Esophagus muscularis mucosa (tissue), 3 donors: Measurements from ENCODE around the gene CLN5.

Experiments
- POLR2A ChIP-seq: fragments of 450-650 bp; IDR thresholded peaks from one replicate; pipeline ENCODE4 v1.6.1; 2017; ENCODE audit warnings: antibody characterized with exemption, moderate library complexity, mild to moderate bottlenecking, low read depth
- POLR2AphosphoS5 ChIP-seq, 2 donors: sonication (generic); formaldehyde crosslinking; IDR thresholded peaks; one replicate each; pipeline ENCODE4 v1.6.1; 2017; ENCODE audit warnings: antibody characterized with exemption in 2 of 2
- TF ChIP-seq, protein P1 (sequence below), 3 experiments: fragments of 200-600 bp in 2 of 3; fragments of 450-650 bp in 1 of 3; sonication (generic) in 2 of 3; IDR thresholded peaks; one replicate each; pipeline ENCODE4 v1.5.1; 2017 to 2019; ENCODE audit warnings: antibody characterized with exemption in 3 of 3, mild to moderate bottlenecking in 2 of 3, moderate library complexity in 1 of 3

DNA sequence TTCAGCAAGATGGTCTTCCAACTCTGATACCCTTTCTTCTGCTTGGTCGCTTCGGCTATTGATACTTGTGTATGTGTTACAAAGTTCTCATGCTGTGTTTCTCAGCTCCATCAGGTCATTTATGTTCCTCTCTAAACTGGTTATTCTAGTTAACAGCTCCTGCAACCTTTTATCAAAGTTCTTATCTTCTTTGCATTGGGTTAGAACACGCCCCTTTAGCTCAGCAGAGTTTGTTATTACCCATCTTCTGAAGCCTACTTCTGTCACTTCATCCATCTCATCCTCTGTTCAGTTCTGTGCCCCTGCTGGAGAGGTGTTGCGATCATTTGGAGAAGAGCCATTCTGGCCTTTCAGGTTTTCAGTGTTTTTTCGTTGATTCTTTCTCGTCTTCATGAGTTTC lies 24.9 kb upstream of the CLN5 start:
- TF ChIP-seq, protein P1, sequence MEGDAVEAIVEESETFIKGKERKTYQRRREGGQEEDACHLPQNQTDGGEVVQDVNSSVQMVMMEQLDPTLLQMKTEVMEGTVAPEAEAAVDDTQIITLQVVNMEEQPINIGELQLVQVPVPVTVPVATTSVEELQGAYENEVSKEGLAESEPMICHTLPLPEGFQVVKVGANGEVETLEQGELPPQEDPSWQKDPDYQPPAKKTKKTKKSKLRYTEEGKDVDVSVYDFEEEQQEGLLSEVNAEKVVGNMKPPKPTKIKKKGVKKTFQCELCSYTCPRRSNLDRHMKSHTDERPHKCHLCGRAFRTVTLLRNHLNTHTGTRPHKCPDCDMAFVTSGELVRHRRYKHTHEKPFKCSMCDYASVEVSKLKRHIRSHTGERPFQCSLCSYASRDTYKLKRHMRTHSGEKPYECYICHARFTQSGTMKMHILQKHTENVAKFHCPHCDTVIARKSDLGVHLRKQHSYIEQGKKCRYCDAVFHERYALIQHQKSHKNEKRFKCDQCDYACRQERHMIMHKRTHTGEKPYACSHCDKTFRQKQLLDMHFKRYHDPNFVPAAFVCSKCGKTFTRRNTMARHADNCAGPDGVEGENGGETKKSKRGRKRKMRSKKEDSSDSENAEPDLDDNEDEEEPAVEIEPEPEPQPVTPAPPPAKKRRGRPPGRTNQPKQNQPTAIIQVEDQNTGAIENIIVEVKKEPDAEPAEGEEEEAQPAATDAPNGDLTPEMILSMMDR (IDR thresholded peaks at IDR 0.05), result no peak
- no peak for TF ChIP-seq POLR2A
- TF ChIP-seq POLR2AphosphoS5 (IDR thresholded peaks at IDR 0.05), result no peak
